HG02884 (cell line): Measurements from ENCODE around the gene SH3RF1.

ENCODE experiments used
- ATAC-seq: cut with Tn5 transposase; IDR thresholded peaks from one replicate; pipeline ENCODE4 v1.9.1; 2021; ENCODE audit warnings: mild to moderate bottlenecking, moderate library complexity; ENCODE audit not compliant: unreplicated experiment

The SH3RF1 gene

GRCh38 chr4:169252339-169253112 is 18.2 kb downstream of the SH3RF1 start:
- ATAC-seq: no peak

- no peak for ATAC-seq
These were observed 19.2 kb downstream of the SH3RF1 start for GRCh38 chr4:169251291-169252235.

GRCh38 chr4:169250796-169251195 is 20.0 kb downstream of the SH3RF1 start:
- no peak for ATAC-seq

GRCh38 chr4:169249999-169250398 is 20.8 kb downstream of the SH3RF1 start:
- ATAC-seq: no peak

GRCh38 chr4:169249214-169249973 is 21.4 kb downstream of the SH3RF1 start:
- ATAC-seq: no peak

- ATAC-seq: no peak
These were observed 22.1 kb downstream of the SH3RF1 start for GRCh38 chr4:169248645-169249044.

GRCh38 chr4:169246957-169247396 is 23.8 kb downstream of the SH3RF1 start:
- no peak for ATAC-seq

- no peak for ATAC-seq
These were observed 24.5 kb downstream of the SH3RF1 start for GRCh38 chr4:169246279-169246678.

- ATAC-seq: no peak
These were observed 25.7 kb downstream of the SH3RF1 start for GRCh38 chr4:169245061-169245460.

GRCh38 chr4:169243825-169244609 is 26.7 kb downstream of the SH3RF1 start:
- no peak for ATAC-seq

GRCh38 chr4:169241464-169241863 is 29.3 kb downstream of the SH3RF1 start:
- ATAC-seq: no peak

- no peak for ATAC-seq
These were observed 31.4 kb downstream of the SH3RF1 start for GRCh38 chr4:169239221-169239905.

- no peak for ATAC-seq
These were observed 32.3 kb downstream of the SH3RF1 start for GRCh38 chr4:169238445-169238844.

- no peak for ATAC-seq
These were observed 33.7 kb downstream of the SH3RF1 start for GRCh38 chr4:169236873-169237626.

- ATAC-seq: no peak
These were observed 34.7 kb downstream of the SH3RF1 start for GRCh38 chr4:169236078-169236477.

GRCh38 chr4:169234137-169234855 is 36.5 kb downstream of the SH3RF1 start:
- no peak for ATAC-seq

- no peak for ATAC-seq
These were observed 37.1 kb downstream of the SH3RF1 start for GRCh38 chr4:169233691-169234090.

- no peak for ATAC-seq
These were observed 39.0 kb downstream of the SH3RF1 start for GRCh38 chr4:169231647-169232262.
